Endothelial cell (in vitro differentiated cells): Measurements from ENCODE around the gene MRPL37. TPM values are rescaled to one million over a fixed set of nuclear protein-coding genes. Genes with fewer than 3 reads are reported as not detected.

Source experiments
- DNase-seq: peaks from one replicate; pipeline ENCODE4 v3.0.0; 2021; ENCODE audit warnings: low spot score
- H3K27ac Mint-ChIP-seq: one replicate; pipeline ENCODE4 v1.8.0; 2021; ENCODE audit warnings: mixed read lengths, inconsistent platforms; ENCODE audit not compliant: unreplicated experiment
- H3K27me3 Mint-ChIP-seq: one replicate; pipeline ENCODE4 v1.8.0; 2021; ENCODE audit warnings: mild to moderate bottlenecking, moderate library complexity, mixed read lengths, inconsistent platforms; ENCODE audit not compliant: unreplicated experiment
- H3K36me3 Mint-ChIP-seq: one replicate; pipeline ENCODE4 v1.8.0; 2021; ENCODE audit warnings: mild to moderate bottlenecking, low read depth, mixed read lengths, inconsistent platforms; ENCODE audit not compliant: unreplicated experiment
- H3K4me1 Mint-ChIP-seq: one replicate; pipeline ENCODE4 v1.8.0; 2021; ENCODE audit warnings: mild to moderate bottlenecking, mixed read lengths, inconsistent platforms; ENCODE audit not compliant: unreplicated experiment
- H3K4me3 Mint-ChIP-seq: one replicate; pipeline ENCODE4 v1.8.0; 2021; ENCODE audit warnings: mild to moderate bottlenecking, mixed read lengths, inconsistent platforms; ENCODE audit not compliant: unreplicated experiment
- H3K9me3 Mint-ChIP-seq: one replicate; pipeline ENCODE4 v1.8.0; 2021; ENCODE audit warnings: mixed read lengths, inconsistent platforms; ENCODE audit not compliant: unreplicated experiment
- total RNA-seq: library from RNA; stranded (reverse); fragmentation: NEBNext Ultra II Directional; extraction: Animal tissue kit (Norgen Biotek cat#: 25700); gene quantifications from one replicate; pipeline ENCODE4 v1.2.1, GENCODE V29; 2021; ENCODE audit not compliant: unreplicated experiment
- TF ChIP-seq, protein P1 (sequence below): fragments of 200-600 bp; sonication (generic); IDR thresholded peaks from one replicate; pipeline ENCODE4 v1.5.0; 2021; ENCODE audit warnings: antibody characterized with exemption; ENCODE audit not compliant: unreplicated experiment

MRPL37 gene
- total RNA-seq, 1 donor from 2014 or later: 63.1 TPM

DNA sequence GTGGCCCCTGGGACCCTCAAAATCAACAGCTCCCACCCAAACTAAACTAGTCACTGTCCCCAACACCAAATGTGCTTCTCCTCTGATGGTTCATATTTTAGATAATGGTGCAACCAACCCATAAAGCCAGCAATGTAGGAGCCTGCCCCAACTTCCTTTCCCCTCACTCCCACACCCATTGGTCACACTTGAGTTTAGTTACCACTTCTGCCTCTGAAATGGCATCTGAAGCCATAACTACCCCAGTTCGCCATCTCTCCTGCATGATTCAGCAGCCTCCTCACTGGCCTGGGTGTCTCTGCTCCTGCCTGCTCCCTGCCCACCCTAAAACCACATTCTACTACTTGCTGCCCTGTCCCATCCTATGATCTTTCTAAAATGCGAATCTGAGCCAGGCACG, 43.8 kb upstream of the MRPL37 start:
- Mint-ChIP-seq H3K27me3 (no peaks in the 10 kb centered on the region), H3K4me1 (peaks cover 28% of the 10 kb centered on the region)

DNA sequence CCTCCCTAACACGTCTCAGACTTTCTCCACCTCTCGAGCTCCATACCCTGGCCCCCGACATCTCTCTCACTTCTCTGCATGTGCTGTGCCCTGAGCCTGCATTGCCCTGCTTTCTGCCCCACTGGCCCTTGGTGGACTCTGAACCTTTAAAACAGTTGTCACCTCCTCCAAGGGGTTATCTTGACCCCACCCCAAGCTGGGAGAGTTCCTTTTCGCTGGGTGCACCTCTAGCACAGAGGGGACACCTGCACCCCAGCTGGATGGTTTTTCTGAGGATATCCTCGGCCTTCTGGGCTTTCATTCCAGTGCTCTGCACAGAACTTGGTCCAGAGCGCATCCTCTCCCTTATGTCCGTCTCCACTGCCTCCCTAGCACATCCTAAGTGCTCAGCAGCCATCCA, 43.0 kb upstream of the MRPL37 start:
- Mint-ChIP-seq H3K27ac (no peak overlapping the region), H3K36me3 (peaks cover 4% of the 10 kb centered on the region), H3K27me3 (no peaks in the 10 kb centered on the region), H3K4me1 (peaks cover 28% of the 10 kb centered on the region), H3K9me3 (no peaks in the 10 kb centered on the region), H3K4me3 (no peak overlapping the region)
- DNase-seq: no peak
- TF ChIP-seq, protein P1, sequence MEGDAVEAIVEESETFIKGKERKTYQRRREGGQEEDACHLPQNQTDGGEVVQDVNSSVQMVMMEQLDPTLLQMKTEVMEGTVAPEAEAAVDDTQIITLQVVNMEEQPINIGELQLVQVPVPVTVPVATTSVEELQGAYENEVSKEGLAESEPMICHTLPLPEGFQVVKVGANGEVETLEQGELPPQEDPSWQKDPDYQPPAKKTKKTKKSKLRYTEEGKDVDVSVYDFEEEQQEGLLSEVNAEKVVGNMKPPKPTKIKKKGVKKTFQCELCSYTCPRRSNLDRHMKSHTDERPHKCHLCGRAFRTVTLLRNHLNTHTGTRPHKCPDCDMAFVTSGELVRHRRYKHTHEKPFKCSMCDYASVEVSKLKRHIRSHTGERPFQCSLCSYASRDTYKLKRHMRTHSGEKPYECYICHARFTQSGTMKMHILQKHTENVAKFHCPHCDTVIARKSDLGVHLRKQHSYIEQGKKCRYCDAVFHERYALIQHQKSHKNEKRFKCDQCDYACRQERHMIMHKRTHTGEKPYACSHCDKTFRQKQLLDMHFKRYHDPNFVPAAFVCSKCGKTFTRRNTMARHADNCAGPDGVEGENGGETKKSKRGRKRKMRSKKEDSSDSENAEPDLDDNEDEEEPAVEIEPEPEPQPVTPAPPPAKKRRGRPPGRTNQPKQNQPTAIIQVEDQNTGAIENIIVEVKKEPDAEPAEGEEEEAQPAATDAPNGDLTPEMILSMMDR: no peak

More for the DNA sequence above, 43.8 kb upstream of the MRPL37 start:
- TF ChIP-seq, protein P1: no peak
- H3K9me3 Mint-ChIP-seq: no peaks in the 10 kb centered on the region
- peaks cover 4% of the 10 kb centered on the region for H3K36me3 Mint-ChIP-seq
- H3K4me3 Mint-ChIP-seq: no peak overlapping the region
- DNase-seq: no peak
- peak overlapping the region; percentile 80 for H3K27ac Mint-ChIP-seq

DNA sequence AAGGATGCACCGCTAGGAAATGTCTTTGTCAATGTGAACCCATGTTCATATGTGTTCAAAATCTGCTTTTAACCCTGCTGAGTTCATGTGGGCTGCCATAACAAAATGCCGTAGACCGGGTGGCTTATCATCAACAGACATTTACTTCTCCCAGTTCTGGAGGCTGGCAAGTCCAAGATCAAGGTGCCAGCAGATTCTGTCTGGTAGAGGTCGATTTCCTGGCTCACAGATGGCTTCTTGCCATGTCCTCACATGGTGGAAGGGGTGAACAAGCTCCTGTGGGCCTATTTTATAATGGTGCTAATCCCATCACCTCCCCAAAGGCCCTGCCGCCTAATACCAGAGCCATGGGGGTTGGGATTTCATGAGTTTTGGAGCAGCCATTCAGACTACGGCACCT, 42.6 kb upstream of the MRPL37 start:
- Mint-ChIP-seq H3K9me3 (no peaks in the 10 kb centered on the region), H3K27me3 (no peaks in the 10 kb centered on the region), H3K27ac (no peak overlapping the region), H3K4me1 (peaks cover 28% of the 10 kb centered on the region), H3K36me3 (peaks cover 4% of the 10 kb centered on the region), H3K4me3 (no peak overlapping the region)
- no peak for DNase-seq
- TF ChIP-seq, protein P1: no peak

DNA sequence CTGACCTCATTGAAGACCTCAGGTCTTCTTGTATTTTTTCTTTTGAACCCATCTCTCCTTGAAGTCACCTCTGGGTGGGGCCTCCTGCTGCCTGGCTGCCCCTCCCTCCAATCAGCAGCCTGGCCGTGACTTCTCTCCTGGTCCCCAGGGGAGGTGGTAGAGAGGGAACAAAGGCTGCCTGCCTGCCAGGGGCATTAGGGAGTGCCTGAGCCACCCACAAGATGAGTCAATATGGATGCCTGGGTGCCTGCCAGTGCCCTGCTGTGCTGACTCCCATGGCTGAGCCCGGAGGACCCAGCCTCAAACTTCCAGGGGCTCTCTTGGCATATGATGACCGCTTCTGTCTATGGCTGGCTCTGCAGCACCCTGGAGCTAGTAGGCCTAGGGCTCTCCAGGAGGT, 41.9 kb upstream of the MRPL37 start:
- DNase-seq: no peak
- Mint-ChIP-seq H3K9me3 (no peaks in the 10 kb centered on the region), H3K4me1 (peaks cover 26% of the 10 kb centered on the region)

DNA sequence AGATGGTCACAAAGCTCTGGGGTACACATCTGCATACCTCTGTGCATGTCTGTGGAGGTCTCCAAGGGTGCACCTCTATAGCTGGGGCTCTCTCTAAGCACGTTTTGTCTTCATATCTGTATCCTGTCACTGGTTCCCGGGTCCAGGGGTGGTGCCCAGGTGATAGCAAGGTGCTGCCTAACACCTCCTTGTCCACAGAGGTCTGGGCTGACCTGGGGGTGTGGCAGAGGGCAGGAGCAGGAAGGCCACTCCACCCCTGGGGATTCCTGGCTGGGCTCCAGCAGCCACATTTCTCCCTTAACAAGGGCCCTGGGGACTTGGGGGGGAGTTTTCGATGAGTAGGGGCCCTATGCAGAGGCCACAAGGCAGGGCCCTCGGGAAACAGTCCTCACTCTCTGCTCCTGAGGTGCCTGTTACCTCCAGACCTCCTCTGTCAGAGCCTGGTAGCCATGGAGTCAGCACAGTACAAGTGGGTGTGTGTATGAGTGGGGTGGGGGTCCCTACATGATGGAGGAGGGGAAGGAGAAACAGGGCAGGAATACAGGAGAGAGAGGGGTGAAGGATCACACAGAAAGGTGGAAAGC, 40.1 kb upstream of the MRPL37 start:
- H3K4me3 Mint-ChIP-seq: no peak overlapping the region
- H3K4me1 Mint-ChIP-seq: peaks cover 21% of the 10 kb centered on the region
- no peak for DNase-seq
- H3K27me3 Mint-ChIP-seq: peaks cover 2% of the 10 kb centered on the region
- H3K36me3 Mint-ChIP-seq: peaks cover 4% of the 10 kb centered on the region
- H3K27ac Mint-ChIP-seq: no peak overlapping the region
- H3K9me3 Mint-ChIP-seq: no peaks in the 10 kb centered on the region
- TF ChIP-seq, protein P1: no peak

More for the DNA sequence above, 41.9 kb upstream of the MRPL37 start:
- no peak overlapping the region for H3K4me3 Mint-ChIP-seq
- H3K36me3 Mint-ChIP-seq: peaks cover 4% of the 10 kb centered on the region
- H3K27me3 Mint-ChIP-seq: peaks cover 2% of the 10 kb centered on the region
- TF ChIP-seq, protein P1: no peak
- no peak overlapping the region for H3K27ac Mint-ChIP-seq
